ENCODE measurements around the gene CAPN9. TPM values are rescaled to one million over a fixed set of nuclear protein-coding genes. Genes with fewer than 3 reads are reported as not detected.
"Not testable (repeated sequence)": the region's sequence is repeated elsewhere in the genome, so short reads cannot be mapped to it uniquely, and the experiment has no call there.

The CAPN9 gene
- total RNA-seq, 1 donor from 2014 or later: 0.27 TPM

DNA sequence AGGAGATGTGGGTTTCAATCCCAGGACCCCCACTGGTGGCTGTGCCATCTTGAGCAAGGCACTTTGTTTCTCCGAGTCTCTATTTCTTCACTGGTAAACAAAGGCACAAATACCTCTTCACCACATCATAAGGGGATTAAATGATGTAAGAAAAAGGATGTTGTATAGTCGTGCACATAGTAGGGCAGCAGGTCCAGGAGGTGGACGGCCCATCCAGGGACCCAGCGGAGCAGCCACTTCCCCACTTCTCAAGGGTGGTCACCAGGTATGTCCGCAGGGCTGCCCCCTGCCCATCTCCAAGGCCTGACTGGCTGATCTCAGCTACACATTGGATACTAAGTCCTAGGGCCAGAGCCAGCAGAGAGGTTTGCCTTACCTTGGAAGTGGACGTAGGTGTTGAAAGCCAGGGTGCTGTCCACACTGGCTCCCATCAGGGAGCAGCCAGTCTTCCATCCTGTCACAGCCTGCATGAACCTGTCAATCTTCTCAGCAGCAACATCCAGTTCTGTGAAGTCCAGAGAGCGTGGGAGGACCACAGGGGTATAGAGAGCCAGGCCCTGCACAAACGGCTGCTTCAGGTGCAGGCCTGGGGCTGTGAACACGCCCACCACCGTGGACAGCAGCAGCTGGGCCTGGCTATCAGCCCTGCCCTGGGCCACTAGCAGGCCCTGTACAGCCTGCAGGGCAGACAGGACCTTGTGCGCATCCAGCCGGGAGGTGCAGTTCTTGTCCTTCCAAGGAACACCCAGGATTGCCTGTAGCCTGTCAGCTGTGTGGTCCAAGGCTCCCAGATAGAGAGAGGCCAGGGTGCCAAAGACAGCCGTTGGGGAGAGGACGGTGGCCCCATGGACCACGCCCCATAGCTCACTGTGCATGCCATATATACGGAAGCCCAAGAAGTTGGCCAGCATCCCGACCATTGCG, 37.3 kb upstream of the CAPN9 start:
- ATAC-seq (no peak), DNase-seq (ENCODE audit: missing footprints) (no peak)
- intact Hi-C loops (cut with DNase I): loop anchor here (5.0 kb wide), 1 partner anchor 62 kb away; no protein-coding TSS in a partner anchor

DNA sequence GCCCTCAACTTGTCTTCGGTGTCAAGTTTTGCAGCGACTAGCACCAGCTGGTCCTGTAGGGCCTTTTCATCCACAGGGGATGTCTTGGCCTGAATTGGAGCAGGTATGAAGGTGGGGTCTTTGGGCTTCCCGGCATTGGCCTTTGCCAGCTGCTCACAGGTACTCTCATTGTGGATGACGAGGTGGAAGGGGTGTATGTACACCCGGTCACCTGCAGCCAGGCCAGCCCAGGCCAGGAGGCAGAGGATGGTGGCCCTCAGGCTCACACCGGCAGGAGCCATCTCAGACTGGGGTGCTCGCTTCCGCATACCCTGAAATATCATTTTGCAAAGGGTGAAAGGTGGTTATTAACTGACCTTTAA, 36.7 kb upstream of the CAPN9 start:
- intact Hi-C loops (cut with DNase I): loop anchor here (5.0 kb wide), 1 partner anchor 62 kb away; no protein-coding TSS in a partner anchor
- ATAC-seq (no peak), DNase-seq (ENCODE audit: missing footprints) (no peak)

DNA sequence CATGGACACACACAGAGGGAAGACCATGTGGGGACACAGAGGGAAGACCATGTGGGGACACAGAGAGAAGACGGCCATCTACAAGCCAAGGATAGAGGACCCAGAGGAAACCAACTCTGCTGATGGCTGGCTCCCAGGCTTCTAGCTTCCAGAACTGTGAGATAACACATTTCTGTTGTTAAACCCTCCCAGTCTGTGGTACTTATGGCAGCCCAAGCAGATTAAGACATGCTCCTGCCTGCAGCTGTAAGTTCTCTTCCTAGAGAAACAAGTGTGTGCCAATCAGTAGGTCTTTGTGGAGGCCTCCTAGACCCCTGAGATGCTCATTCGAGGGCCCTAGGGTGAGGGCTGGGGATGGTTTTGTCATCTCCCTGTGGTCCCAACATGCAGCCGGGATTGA, 35.9 kb upstream of the CAPN9 start:
- no peak for DNase-seq (ENCODE audit: missing footprints)
- intact Hi-C loops (cut with DNase I): loop anchor here (5.0 kb wide), 1 partner anchor 61 kb away; no protein-coding TSS in a partner anchor
- no peak for ATAC-seq

DNA sequence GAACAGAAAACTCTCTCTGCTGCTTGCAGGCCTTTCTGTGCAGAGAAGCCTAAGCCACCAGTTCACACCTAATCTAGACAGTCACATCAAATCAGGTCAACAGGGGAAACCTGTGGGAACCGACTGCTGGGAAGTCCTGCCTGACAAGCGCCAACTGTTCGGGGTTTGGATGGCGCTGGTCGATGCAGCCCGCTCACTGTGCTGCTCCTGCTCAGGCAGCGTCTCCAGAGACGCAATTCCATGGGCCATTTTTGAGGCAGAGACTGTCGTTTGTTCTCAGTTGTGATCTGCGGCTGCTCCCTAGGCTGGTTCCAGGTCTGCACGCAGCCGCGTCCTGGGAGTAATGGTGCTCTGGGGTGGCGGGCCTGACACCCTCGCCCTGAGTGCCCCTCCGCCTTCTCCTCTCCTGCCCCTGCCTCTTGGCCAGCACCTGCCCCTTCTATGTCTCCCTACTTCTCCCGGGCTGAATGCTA, 34.7 kb upstream of the CAPN9 start:
- no peak for ATAC-seq
- intact Hi-C loops (cut with DNase I): loop anchor here (5.0 kb wide), 1 partner anchor 60 kb away; no protein-coding TSS in a partner anchor
- no peak for DNase-seq (ENCODE audit: missing footprints)

DNA sequence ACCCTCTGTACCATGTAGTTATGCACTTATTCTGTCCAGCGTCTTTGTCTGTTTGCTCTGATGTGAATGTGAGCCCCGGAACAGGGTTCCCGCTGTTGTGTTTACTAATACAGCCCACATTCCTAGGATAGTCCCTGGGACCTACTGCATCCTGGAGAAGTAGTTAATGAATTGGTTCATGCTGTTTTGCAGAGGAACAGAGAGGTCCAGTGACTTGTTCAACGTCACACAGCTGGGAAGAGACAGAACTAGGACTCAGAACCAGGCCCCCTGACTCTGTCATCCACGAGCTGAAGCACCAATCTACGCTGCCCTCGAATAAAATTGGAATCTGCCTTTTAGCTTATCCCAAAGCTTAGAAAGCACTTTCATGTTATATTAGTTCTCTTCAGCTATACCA, 34.0 kb upstream of the CAPN9 start:
- no peak for ATAC-seq
- intact Hi-C loops (cut with DNase I): loop anchor here (5.0 kb wide), 1 partner anchor 59 kb away; no protein-coding TSS in a partner anchor
- DNase-seq (ENCODE audit: missing footprints): no peak

DNA sequence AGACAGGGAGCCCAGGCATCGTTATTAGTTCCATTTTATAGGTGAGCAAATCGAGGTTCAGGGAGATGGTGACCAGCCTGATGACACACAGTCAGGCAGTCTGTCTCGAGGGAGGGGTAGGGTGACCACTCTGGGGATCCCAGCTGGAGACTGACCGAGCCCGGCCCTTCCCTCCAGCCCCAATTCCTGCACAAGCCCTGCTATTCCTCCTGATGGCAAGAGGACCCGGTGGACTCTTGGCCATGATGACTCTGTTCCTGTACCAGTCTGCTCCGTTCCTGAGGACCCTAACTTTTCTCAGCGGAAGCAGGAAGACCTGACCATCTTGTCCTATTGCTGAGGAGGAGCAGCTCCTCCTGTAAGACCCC, 33.7 kb upstream of the CAPN9 start:
- ATAC-seq (peak; percentile 11), DNase-seq (ENCODE audit: missing footprints) (no peak)
- intact Hi-C loops (cut with DNase I): loop anchor here (5.0 kb wide), 1 partner anchor 59 kb away; no protein-coding TSS in a partner anchor

DNA sequence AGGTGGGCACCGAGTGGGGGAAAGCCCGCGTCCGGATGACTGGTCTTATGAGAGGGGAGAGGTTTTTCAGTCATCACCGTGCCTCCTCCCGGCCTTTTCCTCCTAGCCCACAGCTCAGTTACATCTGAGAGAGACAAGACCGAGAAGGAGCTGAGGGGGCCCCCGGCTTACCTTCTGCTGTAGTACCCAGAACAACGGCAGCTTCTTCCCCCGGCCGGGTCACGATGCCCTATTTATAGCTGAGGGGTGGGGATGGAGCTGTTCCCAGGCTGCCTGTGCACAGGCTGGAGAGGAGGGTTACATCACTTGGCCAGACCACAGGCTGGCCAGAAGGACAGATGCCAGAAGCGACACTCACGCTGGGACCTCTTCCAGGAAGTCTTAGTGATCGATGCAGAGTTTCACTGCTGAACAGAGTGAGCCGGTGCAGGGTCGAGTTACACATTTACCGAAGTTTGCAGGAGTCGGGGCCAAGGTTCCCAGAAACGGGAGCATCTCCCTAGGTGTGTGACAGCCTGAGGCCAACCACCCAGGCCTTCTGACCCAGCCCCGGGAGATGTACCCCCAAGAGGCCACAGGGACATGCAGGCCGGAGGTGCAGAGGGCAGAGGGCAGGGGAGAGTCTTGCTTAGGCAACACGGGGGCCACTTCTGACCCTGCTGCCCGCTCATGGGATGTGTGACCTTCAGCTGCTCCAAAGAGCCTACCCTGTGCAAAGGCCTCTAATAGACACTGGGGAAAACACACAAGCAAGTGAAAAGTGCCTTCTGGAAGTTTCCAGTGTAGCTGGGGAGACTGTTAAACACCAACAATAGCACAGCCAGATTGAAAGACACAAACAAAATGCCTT, 33.0 kb upstream of the CAPN9 start, which contains the start of gene AGT:
Gene AGT (minus strand): TSS at position 208 of the 850 bp plus-strand sequence. CDS start 3,299 bp downstream, outside the sequence.
- ATAC-seq (peak; percentile 96), DNase-seq (ENCODE audit: missing footprints) (peak; percentile 84)
- intact Hi-C loops (cut with DNase I): loop anchor here (5.0 kb wide), 1 partner anchor 58 kb away; no protein-coding TSS in a partner anchor

DNA sequence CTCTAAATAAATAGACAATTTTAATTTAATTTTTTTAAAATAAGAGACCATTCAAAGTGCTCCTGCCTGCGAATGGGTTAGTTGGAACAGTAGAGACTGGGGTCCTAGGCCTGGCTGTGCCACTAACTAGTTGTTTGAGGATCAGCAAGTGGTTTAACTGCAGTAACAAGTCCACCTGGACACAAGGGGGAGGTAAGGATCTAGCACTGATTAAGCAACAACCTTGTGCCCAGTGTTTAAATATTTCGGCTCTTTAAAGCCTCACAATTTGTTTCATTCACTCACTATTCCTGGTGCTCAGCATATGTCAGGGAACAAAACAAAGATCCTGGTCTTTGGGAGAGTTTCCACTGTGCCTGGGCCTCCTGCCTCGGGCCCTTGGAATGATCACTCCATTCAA, 31.7 kb upstream of the CAPN9 start:
- intact Hi-C loops (cut with DNase I): no loop called here
- no peak for DNase-seq (ENCODE audit: missing footprints)
- ATAC-seq: no peak

DNA sequence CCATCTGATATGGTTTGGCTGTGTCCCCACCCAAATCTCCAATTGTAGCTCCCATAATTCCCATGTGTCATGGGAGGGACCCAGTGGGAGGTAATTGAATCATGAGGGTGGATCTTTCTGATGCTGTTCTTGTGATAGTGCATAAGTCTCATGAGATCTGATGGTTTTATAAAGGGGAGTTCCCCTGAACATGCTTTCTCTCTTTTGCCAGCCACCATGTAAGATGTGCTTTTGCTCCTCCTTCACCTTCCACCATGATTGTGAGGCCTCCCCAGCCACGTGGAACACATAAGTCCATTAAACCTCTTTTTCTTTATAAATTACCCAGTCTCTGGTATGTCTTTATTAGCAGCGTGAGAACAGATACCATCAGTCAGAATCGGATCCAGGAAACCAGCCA, 30.7 kb upstream of the CAPN9 start:
- intact Hi-C loops (cut with DNase I): not testable (repeated sequence)

DNA sequence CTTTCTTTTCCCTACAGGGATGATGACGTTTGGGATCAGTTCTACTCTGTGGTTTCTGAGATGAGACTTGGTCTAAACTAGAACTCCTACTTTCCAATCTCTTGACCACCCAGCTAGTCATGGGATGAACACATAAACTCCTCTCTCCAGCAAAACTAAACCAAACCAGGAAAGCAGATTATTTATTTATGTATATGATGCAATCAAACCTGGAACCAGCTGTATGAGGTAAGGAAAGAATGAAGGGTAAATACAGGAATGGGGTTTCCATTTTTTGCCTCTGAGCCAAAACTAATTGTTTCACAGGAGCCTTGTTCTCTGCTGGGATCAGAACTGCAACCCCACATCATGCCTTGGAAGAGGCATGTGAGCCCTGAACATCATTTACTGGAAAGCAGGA, 29.9 kb upstream of the CAPN9 start:
- intact Hi-C loops (cut with DNase I): no loop called here
- ATAC-seq (no peak), DNase-seq (ENCODE audit: missing footprints) (no peak)

More for the DNA sequence above, 30.7 kb upstream of the CAPN9 start:
- DNase-seq (ENCODE audit: missing footprints); ATAC-seq: not testable (repeated sequence)

DNA sequence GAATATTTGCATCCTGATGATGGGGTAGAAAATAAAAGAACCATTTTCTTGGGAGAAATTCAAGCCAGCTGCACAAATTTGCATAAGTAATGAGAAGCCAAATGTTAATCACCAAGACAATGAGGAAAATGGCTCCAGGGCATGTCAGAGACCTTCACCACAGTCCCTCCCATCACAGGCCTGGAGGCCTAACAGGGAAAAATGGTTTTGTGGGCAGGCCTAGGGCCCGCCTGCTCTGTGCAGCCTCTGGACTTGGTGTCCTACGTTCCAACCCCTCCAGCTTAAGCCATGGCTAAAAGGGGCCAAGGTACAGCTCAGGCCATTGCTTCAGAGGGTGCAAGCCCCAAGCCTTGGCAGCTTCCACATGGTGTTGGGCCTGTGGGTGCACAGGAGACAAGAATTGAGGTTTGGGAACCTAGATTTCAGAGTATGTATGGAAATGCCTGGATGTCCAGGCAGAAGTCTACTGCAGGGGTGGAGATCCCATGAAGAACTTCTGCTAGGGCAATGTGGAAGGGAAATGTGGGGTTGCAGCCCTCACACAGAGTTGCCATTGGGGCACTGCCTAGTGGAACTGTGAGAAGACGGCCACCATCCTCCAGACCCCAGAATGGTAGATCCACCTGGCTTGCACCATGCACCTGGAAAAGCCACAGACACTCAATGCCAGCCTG, 25.2 kb upstream of the CAPN9 start:
- intact Hi-C loops (cut with DNase I); DNase-seq (ENCODE audit: missing footprints); ATAC-seq: not testable (repeated sequence)

DNA sequence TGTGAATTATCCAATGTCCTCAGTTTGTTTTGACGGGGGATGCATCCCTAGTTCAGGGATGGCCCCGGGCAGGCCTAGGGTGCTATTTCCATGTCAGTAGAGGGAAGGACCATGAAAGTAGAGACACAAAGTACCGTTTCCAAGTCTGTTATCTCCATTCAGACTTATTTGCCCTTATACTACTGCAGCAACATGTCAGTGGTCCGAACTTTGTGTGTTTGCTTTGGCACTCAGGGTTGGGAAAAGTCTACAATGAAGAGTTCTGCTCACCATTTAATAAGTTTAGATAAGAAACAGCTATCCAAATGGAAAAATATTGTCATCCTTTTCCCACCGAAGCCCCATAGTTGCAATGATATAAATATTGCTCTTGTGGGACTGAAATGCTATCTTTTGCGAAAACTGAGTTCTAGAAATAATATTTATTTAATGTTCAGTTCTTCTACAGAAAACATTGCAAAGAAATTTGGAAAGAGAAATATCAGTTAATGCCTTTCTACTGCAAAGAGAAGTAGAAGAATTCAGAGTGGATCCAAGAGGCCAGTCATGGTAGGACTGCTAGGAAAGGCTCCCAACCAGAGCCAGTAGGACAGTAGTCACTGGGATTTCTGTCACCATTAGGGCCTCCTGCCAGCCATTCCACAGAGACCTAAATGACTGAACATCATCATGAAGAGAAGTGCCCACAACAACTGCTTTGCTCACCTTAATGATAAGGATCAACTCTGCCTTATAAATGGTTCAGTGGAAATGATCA, 21.8 kb upstream of the CAPN9 start:
- intact Hi-C loops (cut with DNase I): no loop called here
- ATAC-seq (peak; percentile 63), DNase-seq (ENCODE audit: missing footprints) (no peak)

DNA sequence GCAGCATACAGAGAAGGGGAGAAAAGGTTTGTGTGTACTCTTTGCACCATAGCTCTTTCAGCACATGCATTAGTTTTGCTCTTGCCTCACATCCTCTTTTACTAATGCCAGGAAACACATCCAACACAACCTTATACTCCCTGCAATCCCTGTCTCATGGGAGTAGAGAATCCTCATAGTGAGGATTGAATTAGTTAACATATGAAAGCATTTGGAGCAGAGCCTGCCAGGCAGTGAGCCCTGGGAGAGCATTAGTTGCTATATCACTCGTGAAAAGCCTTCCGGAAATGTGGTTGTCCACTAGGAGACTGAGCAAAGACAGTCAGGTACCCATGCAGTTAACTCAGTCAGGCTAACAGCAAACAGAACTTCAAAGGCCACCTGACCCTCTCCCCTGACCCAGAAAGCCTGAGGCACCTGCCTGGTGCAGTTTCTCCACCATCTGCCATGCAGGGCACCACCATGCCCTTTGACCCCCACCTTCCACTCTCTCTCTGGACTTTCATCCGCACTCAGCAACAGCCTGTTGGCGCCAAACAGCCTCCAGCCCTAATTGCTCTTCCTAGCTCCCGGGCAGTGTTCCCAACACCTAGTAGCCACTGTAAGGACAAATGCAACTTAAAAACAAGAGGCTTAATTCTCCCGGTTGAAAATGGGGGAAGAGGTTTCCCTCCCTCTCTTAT, 18.3 kb upstream of the CAPN9 start:
- DNase-seq (ENCODE audit: missing footprints) (no peak), ATAC-seq (peak; percentile 59)
- intact Hi-C loops (cut with DNase I): no loop called here

DNA sequence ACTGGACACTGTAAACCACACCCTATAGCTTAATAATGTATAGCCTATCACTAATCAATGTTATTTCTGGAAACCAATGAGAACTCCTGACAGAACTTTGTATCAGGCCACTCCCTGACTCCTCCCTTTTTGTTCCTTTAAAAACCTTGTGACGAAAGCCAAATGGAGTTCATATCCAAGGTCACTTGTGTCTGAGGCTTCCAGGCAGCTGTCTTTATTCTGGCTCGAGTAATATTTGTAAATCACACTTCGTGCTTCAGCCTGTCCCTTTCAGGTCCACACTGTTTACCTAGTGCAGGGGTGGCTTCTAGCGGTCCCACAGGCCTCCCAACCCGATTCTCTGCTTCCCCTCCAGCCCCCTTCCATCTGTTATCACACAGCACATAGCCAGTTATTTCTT, 16.2 kb upstream of the CAPN9 start:
- ATAC-seq (peak; percentile 80), DNase-seq (ENCODE audit: missing footprints) (no peak)
- intact Hi-C loops (cut with DNase I): no loop called here

DNA sequence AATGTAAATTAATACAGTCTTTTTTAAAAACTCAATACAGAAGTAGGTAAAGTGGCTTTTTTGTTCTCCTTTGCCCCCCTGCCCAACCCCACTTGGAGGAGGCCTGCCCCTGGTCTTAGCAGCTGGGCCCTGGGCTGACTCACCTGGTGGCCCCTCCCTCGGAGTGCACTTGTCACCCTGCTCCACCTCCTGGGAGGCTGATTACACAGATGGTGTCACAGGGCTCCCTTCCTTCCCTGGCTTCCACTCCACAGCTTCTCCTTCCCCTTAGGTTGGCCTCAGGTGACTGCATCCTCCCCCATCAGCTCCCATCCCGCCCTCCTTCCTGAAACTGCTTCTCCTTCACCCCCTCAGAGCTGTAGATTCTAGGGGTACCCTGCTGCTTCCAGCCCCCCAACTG, 11.7 kb upstream of the CAPN9 start:
- intact Hi-C loops (cut with DNase I): no loop called here
- DNase-seq (ENCODE audit: missing footprints) (no peak), ATAC-seq (no peak)

DNA sequence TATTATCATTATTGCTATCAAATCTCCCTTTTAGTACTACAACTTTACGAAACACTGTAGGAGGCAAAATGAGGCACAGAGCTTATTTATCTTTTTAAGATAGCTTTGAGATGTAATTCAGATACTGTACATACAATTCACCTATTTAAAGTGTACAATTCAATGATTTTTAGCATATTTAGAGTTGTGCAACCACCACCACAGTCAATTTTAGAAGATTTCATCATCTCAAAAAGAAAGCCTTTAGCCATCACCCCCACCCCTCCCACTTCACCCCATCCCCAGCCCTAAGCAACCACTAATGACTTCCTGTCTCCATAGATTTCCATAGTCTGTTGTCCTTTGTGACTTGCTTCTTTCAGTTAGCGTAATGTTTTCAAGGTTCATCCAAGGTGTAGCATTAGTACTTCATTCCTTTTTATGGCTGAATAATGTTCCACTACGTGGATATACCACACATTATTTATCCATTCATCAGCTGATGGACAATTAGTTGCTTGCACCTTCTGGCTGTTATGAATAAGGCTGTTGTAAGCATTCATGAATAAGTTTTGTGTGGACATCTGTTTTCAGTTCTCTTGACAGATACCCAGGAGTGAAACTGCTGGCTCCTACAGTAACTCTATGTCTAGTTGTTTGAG, 9.4 kb upstream of the CAPN9 start:
- intact Hi-C loops (cut with DNase I): no loop called here
- ATAC-seq: no peak

More for the DNA sequence above, 9.4 kb upstream of the CAPN9 start:
- no peak for DNase-seq (ENCODE audit: missing footprints)

Measured in Right ventricle myocardium inferior (tissue), 1 donor.